CD4-positive, alpha-beta T cell (primary cell): Measurements from ENCODE around the gene LPAR3. TPM values are rescaled to one million over a fixed set of nuclear protein-coding genes. Genes with fewer than 3 reads are reported as not detected.

ENCODE experiments used
- ATAC-seq: fragments of 200-7000 bp; cut with Tn5 transposase; one replicate; pipeline ENCODE4 v1.10.0; 2022; ENCODE audit warnings: mild to moderate bottlenecking; ENCODE audit not compliant: poor library complexity
- CTCF ChIA-PET: fragments of 350-600 bp; sonication (Branson Sonifier 250); formaldehyde crosslinking; loops from one replicate; lab custom pipeline; 2021; ENCODE audit warnings: antibody characterized with exemption, inconsistent platforms; lab: Charles Lee
- POLR2A ChIA-PET: fragments of 350-600 bp; sonication (Branson Sonifier 250); formaldehyde crosslinking; loops from one replicate; lab custom pipeline; 2021; ENCODE audit warnings: antibody characterized with exemption, inconsistent platforms; lab: Charles Lee
- DNase-seq, 14 experiments: peaks; one replicate each; pipeline ENCODE4 v3.0.0-alpha.2; 2013 to 2020; ENCODE audit warnings: mixed read lengths in 2 of 14
- H3K27ac ChIP-seq, 2 donors: one replicate each; pipeline versions ENCODE4 v1.5.1 to v1.7.0; 2013; ENCODE audit warnings: low read length in 2 of 2, low read depth in 1 of 2, mild to moderate bottlenecking in 1 of 2
- H3K27me3 ChIP-seq, 2 experiments: 1 replicate in 1 of 2; 2 replicates in 1 of 2; pipeline versions ENCODE4 v1.6.1 to v1.7.0; 2013; ENCODE audit warnings: low read length in 2 of 2, control low read depth in 1 of 2, mild to moderate bottlenecking in 1 of 2, moderate library complexity in 1 of 2; ENCODE audit not compliant: insufficient read depth in 2 of 2, control insufficient read depth in 1 of 2
- H3K36me3 ChIP-seq: one replicate; pipeline ENCODE4 v1.6.1; 2013; ENCODE audit warnings: low read length, control low read depth; ENCODE audit not compliant: insufficient read depth
- H3K4me1 ChIP-seq: one replicate; pipeline ENCODE4 v1.6.1; 2013; ENCODE audit warnings: low read length, control low read depth; ENCODE audit not compliant: insufficient read depth
- H3K4me3 ChIP-seq: one replicate; pipeline ENCODE4 v1.5.1; 2013; ENCODE audit warnings: mild to moderate bottlenecking, low read length, moderate library complexity
- H3K9me3 ChIP-seq, 2 experiments: 1 replicate in 1 of 2; 2 replicates in 1 of 2; pipeline versions ENCODE4 v1.6.1 to v1.7.0; 2013; ENCODE audit warnings: low read length in 2 of 2, mild to moderate bottlenecking in 2 of 2, control low read depth in 1 of 2, moderate library complexity in 1 of 2; ENCODE audit not compliant: control insufficient read depth in 1 of 2, insufficient read depth in 1 of 2
- H3K27ac Mint-ChIP-seq: one replicate; pipeline ENCODE4 v1.8.0; 2020; ENCODE audit warnings: mixed read lengths
- H3K27me3 Mint-ChIP-seq: one replicate; pipeline ENCODE4 v1.8.0; 2021; ENCODE audit warnings: mixed read lengths
- H3K36me3 Mint-ChIP-seq: one replicate; pipeline ENCODE4 v1.8.0; 2021; ENCODE audit warnings: low read depth, mixed read lengths
- H3K4me1 Mint-ChIP-seq: one replicate; pipeline ENCODE4 v1.8.0; 2021; ENCODE audit warnings: low read depth, mixed read lengths
- H3K4me3 Mint-ChIP-seq: one replicate; pipeline ENCODE4 v1.8.0; 2020; ENCODE audit warnings: mild to moderate bottlenecking, mixed read lengths
- H3K9me3 Mint-ChIP-seq: one replicate; pipeline ENCODE4 v1.8.0; 2020; ENCODE audit warnings: mixed read lengths
- CTCF ChIP-seq: fragments of 200-600 bp; IDR thresholded peaks from one replicate; pipeline ENCODE4 v1.8.0; 2022; ENCODE audit warnings: antibody characterized with exemption, mild to moderate bottlenecking
- intact Hi-C, 2 experiments: fragments of 100-400 bp; cut with DNase I in 1 of 2; cut with micrococcal nuclease in 1 of 2; formaldehyde crosslinking; loops; one replicate each; pipeline versions ENCODE4 v1.15.1 to v1.9.0; 2023 to 2025; cut with DNase I, micrococcal nuclease
- total RNA-seq, 174 experiments: library from RNA in 2 of 174; stranded (reverse) in 2 of 174; gene quantifications; one replicate each; pipeline ENCODE4 v1.2.3 and lab custom pipeline; 2021 to 2026

Gene LPAR3
- total RNA-seq, 2 experiments from 2014 or later: 0.25 to 0.87 TPM

- ATAC-seq (no peak), DNase-seq (no peak)
- no peak for TF ChIP-seq CTCF
- ChIA-PET POLR2A (no interaction called here), CTCF (no interaction called here)
- H3K4me3 ChIP-seq: no peak overlapping the region
- no peak overlapping the region for H3K27ac Mint-ChIP-seq
- H3K4me1 ChIP-seq: no peaks in the 10 kb centered on the region
- H3K9me3 Mint-ChIP-seq: no peaks in the 10 kb centered on the region
- H3K4me1 Mint-ChIP-seq: no peaks in the 10 kb centered on the region
- peaks cover 2% of the 10 kb centered on the region for H3K27me3 Mint-ChIP-seq
- no peaks in the 10 kb centered on the region for H3K9me3 ChIP-seq
- no peaks in the 10 kb centered on the region for H3K36me3 Mint-ChIP-seq
- intact Hi-C loops: no loop called here
- H3K27ac ChIP-seq: no peak overlapping the region
- no peaks in the 10 kb centered on the region for H3K36me3 ChIP-seq
- no peaks in the 10 kb centered on the region for H3K27me3 ChIP-seq
- H3K4me3 Mint-ChIP-seq: no peak overlapping the region
These were observed 89.4 kb downstream of the LPAR3 start for GRCh38 chr1:84803604-84804003.

DNA sequence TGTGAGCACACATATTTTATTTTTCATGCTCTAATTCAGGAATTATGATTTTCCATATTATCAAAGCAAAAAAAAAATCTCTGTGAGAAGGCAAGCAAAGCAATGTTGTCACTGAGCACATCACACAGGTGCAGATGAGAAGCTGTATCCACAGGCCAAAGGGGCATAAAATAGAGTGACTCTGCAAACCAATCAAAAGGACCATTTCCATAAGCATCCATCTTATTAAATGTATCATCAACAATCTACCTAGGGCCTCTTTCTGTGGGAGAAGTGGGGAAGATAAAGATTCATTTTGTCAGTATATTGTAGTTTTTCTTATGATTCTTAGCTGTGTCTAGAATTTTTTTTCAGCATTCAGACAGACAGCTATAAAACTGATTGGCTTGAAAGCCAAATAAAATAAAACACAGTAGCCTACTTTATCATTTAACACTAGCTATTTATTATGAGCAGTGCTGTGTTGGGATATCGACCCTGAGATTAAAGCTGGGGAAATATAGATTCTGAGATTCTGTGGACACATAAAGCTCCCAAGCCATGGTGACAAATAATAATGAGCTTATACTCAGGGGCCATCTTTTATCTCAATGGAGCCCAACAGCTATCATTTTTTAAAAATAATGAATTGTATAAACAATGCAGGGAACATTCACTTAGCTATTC lies 90.3 kb downstream of the LPAR3 start:
- ChIA-PET POLR2A (interaction anchor here (1.0 kb wide), 1 partner anchor 9 kb away, joined by 3 read pairs; no protein-coding TSS in a partner anchor), CTCF (no interaction called here)
- Mint-ChIP-seq H3K27me3 (no peaks in the 10 kb centered on the region), H3K4me1 (no peaks in the 10 kb centered on the region), H3K27ac (no peak overlapping the region), H3K9me3 (no peaks in the 10 kb centered on the region), H3K36me3 (no peaks in the 10 kb centered on the region), H3K4me3 (no peak overlapping the region)
- DNase-seq (no peak), ATAC-seq (no peak)
- intact Hi-C loops: no loop called here
- no peak overlapping the region for H3K27ac ChIP-seq
- no peaks in the 10 kb centered on the region for H3K27me3 ChIP-seq
- no peak overlapping the region for H3K4me3 ChIP-seq
- no peak for TF ChIP-seq CTCF
- no peaks in the 10 kb centered on the region for H3K9me3 ChIP-seq
- H3K4me1 ChIP-seq: no peaks in the 10 kb centered on the region
- H3K36me3 ChIP-seq: no peaks in the 10 kb centered on the region

DNA sequence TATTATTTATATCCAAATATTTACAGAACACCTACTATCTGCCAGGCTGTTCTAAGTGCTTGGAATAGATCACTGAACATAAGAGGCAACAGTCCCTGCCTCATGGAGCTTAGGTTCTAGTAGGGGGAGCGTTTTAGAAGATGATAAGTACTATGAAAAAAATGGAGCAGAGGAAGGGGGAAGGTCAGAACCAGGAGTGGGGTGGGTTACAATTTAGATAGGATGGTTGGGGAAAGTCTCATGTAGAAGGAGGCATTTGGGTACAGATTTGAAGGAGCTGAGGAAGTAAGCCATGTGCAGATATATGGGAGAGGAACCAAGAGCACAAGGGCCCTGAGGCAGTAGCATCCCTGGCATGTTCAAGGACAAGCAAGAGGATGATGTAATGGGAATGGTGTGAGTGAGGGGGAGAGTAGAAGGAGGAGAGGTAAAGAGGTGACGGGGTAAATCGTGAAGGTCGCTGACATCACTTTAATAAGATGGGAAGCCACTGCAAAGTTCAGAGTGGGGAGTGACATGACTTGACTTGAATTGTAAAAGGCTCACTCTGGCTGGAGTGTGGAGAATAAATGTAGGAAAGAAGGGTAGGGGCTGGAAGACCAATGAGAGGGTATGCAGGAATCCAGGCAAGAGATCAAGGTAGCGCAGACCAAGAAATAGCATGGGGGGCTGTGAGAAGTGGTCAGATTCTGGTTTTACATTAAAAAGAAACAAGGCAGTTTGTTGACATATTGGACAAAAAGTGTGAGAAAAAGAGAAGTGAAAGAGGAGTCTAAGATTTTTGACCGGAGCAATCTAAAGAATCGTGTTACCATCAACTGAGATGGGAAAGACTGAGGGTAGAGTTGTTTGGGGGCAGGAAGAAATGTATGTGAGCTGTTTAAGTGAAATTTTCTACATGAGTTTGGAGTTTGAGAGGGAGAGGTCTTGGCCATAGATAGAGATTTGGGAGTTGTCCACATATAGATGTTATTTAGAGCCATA lies 92.6 kb downstream of the LPAR3 start:
- Histone ChIP-seq H3K4me3 (no peak overlapping the region), H3K27me3 (no peaks in the 10 kb centered on the region), H3K36me3 (no peaks in the 10 kb centered on the region), H3K9me3 (no peaks in the 10 kb centered on the region), H3K27ac (no peak overlapping the region), H3K4me1 (no peaks in the 10 kb centered on the region)
- intact Hi-C loops: no loop called here
- no peaks in the 10 kb centered on the region for H3K36me3 Mint-ChIP-seq
- no peaks in the 10 kb centered on the region for H3K4me1 Mint-ChIP-seq
- no peak overlapping the region for H3K4me3 Mint-ChIP-seq
- CTCF ChIA-PET: no interaction called here
- no peaks in the 10 kb centered on the region for H3K27me3 Mint-ChIP-seq
- H3K27ac Mint-ChIP-seq: no peak overlapping the region
- POLR2A ChIA-PET: no interaction called here
- TF ChIP-seq CTCF: no peak
- H3K9me3 Mint-ChIP-seq: no peaks in the 10 kb centered on the region
- no peak for ATAC-seq
- no peak for DNase-seq
